Measurements from ENCODE around the gene LANCL1. TPM values are rescaled to one million over a fixed set of nuclear protein-coding genes. Genes with fewer than 3 reads are reported as not detected.

The LANCL1 gene, protein sequence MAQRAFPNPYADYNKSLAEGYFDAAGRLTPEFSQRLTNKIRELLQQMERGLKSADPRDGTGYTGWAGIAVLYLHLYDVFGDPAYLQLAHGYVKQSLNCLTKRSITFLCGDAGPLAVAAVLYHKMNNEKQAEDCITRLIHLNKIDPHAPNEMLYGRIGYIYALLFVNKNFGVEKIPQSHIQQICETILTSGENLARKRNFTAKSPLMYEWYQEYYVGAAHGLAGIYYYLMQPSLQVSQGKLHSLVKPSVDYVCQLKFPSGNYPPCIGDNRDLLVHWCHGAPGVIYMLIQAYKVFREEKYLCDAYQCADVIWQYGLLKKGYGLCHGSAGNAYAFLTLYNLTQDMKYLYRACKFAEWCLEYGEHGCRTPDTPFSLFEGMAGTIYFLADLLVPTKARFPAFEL
- 61.5 TPM for total RNA-seq (2021; ENCODE audit: unreplicated experiment)
- 25.9 and 34.3 TPM in 2 replicates for polyA plus RNA-seq (2012)
- Bru-seq, nascent RNA: percentile 70 among the genes with signal in this experiment
- BruChase-seq, experiment 1, labeled RNA remaining after a 6-hour chase: percentile 86 among the genes with signal in this experiment
- BruChase-seq, experiment 2, labeled RNA remaining after a 2-hour chase: percentile 78 among the genes with signal in this experiment
- long read RNA-seq, full-length matches to known transcripts: 76 of 104 reads
- long read RNA-seq, partial matches to known transcripts: 14 of 104 reads
- long read RNA-seq, other reads (novel, unspliced or antisense): 14 of 104 reads

DNA sequence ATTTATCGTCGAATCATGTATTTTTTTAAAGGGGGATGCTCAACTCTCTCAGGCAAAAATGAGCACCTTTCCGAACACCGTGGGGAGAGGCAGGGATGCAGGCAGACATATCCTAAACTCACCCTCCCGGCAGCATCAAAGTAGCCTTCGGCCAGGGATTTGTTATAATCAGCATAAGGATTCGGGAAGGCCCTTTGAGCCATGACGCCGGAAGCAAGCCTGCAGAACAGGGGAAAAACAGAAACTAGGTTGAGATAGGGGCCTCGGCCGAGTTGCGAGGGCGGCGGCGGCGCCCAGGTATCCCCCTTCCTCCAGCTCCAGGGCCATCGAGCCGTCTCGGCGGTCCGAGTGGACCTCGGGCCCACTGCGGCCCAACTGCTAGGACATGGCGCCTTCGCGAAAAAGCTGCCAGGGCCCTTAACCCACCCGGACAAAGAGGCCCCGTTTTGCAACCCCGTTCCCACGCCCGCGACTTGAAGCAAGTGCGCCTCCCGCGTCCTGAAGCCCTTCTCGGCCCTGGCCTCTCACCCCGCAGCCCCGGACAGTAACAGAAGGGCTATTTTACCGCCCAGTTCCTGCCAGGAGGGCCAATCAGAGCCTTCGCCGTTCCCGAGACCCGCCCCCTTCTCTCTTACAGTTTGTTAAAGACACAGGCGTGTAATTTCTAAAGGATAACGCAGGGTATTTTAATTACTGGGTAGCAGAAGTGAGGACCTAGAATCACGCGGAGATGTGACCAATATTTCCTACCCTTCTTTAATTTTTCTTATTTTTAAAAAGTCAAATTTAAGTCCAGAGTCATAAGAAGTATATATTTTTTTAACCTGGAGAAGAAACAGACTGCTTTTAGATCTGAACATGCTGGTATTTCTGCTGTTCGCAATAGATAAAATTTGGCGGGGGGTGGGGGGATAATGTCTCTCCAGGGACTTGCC is at the start of gene LANCL1:
LANCL1 (minus strand) TSS at position 566 of the 935 bp plus-strand sequence; CDS start at position 203, 363 bp downstream.
- peak; percentile 80 for DNase-seq (ENCODE audit: low read depth, low spot score)
- Histone ChIP-seq H3K27me3 (ENCODE audit: insufficient read depth, low read length) (no peaks in the 10 kb centered on the region), H3K79me2 (ENCODE audit: insufficient read depth, low read length) (no peaks in the 10 kb centered on the region), H3K27ac (ENCODE audit: low read depth, low read length) (peak within 1 kb of the TSS; percentile 37), H2AFZ (ENCODE audit: low read depth, low read length, poor library complexity, severe bottlenecking) (peak within 1 kb of the TSS; percentile 99), H3K4me3 (replicated peaks in 1 of 2; ENCODE audit: low read depth in 1 of 2, low read length in 2 of 2) (peak within 1 kb of the TSS; percentile 85), H3K9ac (ENCODE audit: low read length) (peak within 1 kb of the TSS; percentile 78), H3K9me3 (ENCODE audit: control insufficient read depth in 1 of 2, insufficient read depth in 1 of 2, low read depth in 1 of 2, low read length in 2 of 2) (no peaks in the 10 kb centered on the region), H4K20me1 (ENCODE audit: insufficient read depth) (no peaks in the 10 kb centered on the region), H3K36me3 (ENCODE audit: control insufficient read depth in 1 of 2, insufficient read depth in 2 of 2, low read length in 2 of 2) (no peaks in the 10 kb centered on the region; a peak in 1 of 4 replicates), H3K9me2 (ENCODE audit: insufficient read depth) (no peaks in the 10 kb centered on the region), H3K4me2 (ENCODE audit: low read length) (peak within 1 kb of the TSS; percentile 87), H3K4me1 (ENCODE audit: control insufficient read depth in 1 of 2, insufficient read depth in 2 of 2, low read length in 2 of 2) (peaks cover 5 to 22% of the 10 kb centered on the region in 2 experiments; a peak in 3 of 4 replicates)
- POLR2A ChIA-PET: interaction anchor here (0.7 kb wide), 1 partner anchor 578 kb away, joined by 4 read pairs; no protein-coding TSS in a partner anchor
- BruUV-seq (replicated peaks): TSS peak; percentile 73
- intact Hi-C loops (cut with micrococcal nuclease): no loop called here
- ATAC-seq: peak; percentile 98
- RAD21 ChIA-PET (ENCODE audit: low non-redundant PET in 1 of 2, low total read pairs in 2 of 2, uncharacterized antibody in 2 of 2, unreplicated experiment in 2 of 2): no interaction called here
- CTCF ChIA-PET: interaction anchor here (1.2 kb wide), 1 partner anchor 26 kb away, joined by 6 read pairs; no protein-coding TSS in a partner anchor
- TF ChIP-seq, protein P1, sequence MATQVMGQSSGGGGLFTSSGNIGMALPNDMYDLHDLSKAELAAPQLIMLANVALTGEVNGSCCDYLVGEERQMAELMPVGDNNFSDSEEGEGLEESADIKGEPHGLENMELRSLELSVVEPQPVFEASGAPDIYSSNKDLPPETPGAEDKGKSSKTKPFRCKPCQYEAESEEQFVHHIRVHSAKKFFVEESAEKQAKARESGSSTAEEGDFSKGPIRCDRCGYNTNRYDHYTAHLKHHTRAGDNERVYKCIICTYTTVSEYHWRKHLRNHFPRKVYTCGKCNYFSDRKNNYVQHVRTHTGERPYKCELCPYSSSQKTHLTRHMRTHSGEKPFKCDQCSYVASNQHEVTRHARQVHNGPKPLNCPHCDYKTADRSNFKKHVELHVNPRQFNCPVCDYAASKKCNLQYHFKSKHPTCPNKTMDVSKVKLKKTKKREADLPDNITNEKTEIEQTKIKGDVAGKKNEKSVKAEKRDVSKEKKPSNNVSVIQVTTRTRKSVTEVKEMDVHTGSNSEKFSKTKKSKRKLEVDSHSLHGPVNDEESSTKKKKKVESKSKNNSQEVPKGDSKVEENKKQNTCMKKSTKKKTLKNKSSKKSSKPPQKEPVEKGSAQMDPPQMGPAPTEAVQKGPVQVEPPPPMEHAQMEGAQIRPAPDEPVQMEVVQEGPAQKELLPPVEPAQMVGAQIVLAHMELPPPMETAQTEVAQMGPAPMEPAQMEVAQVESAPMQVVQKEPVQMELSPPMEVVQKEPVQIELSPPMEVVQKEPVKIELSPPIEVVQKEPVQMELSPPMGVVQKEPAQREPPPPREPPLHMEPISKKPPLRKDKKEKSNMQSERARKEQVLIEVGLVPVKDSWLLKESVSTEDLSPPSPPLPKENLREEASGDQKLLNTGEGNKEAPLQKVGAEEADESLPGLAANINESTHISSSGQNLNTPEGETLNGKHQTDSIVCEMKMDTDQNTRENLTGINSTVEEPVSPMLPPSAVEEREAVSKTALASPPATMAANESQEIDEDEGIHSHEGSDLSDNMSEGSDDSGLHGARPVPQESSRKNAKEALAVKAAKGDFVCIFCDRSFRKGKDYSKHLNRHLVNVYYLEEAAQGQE (IDR thresholded peaks at IDR 0.05; ENCODE audit: low read depth): no peak
- TF ChIP-seq TCF7L2 (IDR thresholded peaks at IDR 0.05; ENCODE audit: borderline replicate concordance, extremely low read depth, insufficient read depth, insufficient read length) (peak; percentile 24), SP1 (IDR thresholded peaks at IDR 0.05; ENCODE audit: low read depth) (peak; percentile 78), POLR2A (IDR thresholded peaks at IDR 0.05; ENCODE audit: borderline replicate concordance, extremely low read depth, insufficient read depth, insufficient read length) (peak; percentile 85), CEBPB (IDR thresholded peaks at IDR 0.05; ENCODE audit: low read depth) (no peak), EZH2 (IDR thresholded peaks at IDR 0.05) (no peak), ZFX (IDR thresholded peaks at IDR 0.05) (peak; percentile 88), CBX3 (IDR thresholded peaks at IDR 0.05; ENCODE audit: low read depth) (no peak), POLR2AphosphoS5 (IDR thresholded peaks at IDR 0.05; ENCODE audit: low read depth, low read length) (peak; percentile 95), EZH2phosphoT487 (IDR thresholded peaks at IDR 0.05; ENCODE audit: borderline replicate concordance) (no peak)
- TF ChIP-seq, protein P2, sequence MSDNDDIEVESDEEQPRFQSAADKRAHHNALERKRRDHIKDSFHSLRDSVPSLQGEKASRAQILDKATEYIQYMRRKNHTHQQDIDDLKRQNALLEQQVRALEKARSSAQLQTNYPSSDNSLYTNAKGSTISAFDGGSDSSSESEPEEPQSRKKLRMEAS (IDR thresholded peaks at IDR 0.05): peak; percentile 50; the same call in 1 of the 2 replicates
- TF ChIP-seq, protein P3, sequence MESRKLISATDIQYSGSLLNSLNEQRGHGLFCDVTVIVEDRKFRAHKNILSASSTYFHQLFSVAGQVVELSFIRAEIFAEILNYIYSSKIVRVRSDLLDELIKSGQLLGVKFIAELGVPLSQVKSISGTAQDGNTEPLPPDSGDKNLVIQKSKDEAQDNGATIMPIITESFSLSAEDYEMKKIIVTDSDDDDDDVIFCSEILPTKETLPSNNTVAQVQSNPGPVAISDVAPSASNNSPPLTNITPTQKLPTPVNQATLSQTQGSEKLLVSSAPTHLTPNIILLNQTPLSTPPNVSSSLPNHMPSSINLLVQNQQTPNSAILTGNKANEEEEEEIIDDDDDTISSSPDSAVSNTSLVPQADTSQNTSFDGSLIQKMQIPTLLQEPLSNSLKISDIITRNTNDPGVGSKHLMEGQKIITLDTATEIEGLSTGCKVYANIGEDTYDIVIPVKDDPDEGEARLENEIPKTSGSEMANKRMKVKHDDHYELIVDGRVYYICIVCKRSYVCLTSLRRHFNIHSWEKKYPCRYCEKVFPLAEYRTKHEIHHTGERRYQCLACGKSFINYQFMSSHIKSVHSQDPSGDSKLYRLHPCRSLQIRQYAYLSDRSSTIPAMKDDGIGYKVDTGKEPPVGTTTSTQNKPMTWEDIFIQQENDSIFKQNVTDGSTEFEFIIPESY (IDR thresholded peaks at IDR 0.05; ENCODE audit: extremely low read depth, insufficient replicate concordance, low read length): no peak
